Adrenal gland (tissue), 12 donors: ENCODE results near the gene RABGAP1L. TPM values are rescaled to one million over a fixed set of nuclear protein-coding genes. Genes with fewer than 3 reads are reported as not detected.

Source experiments
- DNase-seq, 7 donors: peaks; one replicate each; pipeline ENCODE4 v3.0.0-alpha.2; 2019 to 2020
- H3K27ac ChIP-seq, 5 donors: fragments of 200-600 bp; sonication (generic) in 4 of 5; 1 replicate in 3 of 5; 2 replicates in 2 of 5; pipeline versions ENCODE4 v1.5.1 to v1.8.0; 2016 to 2020; ENCODE audit warnings: mild to moderate bottlenecking in 1 of 5
- H3K27me3 ChIP-seq: fragments of 200-600 bp; 2 replicates; pipeline ENCODE4 v1.8.0; 2021
- H3K36me3 ChIP-seq, 2 donors: fragments of 200-600 bp; replicated peaks in 1 of 2; 1 replicate in 1 of 2; 2 replicates in 1 of 2; pipeline versions ENCODE4 v1.5.1 to v1.8.0; 2018 to 2022
- H3K4me1 ChIP-seq, 2 donors: fragments of 200-600 bp; replicated peaks in 1 of 2; 1 replicate in 1 of 2; 2 replicates in 1 of 2; pipeline versions ENCODE4 v1.5.1 to v1.8.0; 2018 to 2021
- H3K4me3 ChIP-seq, 4 donors: fragments of 200-600 bp; sonication (generic) in 3 of 4; one replicate each; pipeline ENCODE4 v1.5.1; 2016 to 2018
- H3K9me3 ChIP-seq, 3 donors: fragments of 200-600 bp; sonication (generic) in 1 of 3; replicated peaks in 1 of 3; 1 replicate in 2 of 3; 2 replicates in 1 of 3; pipeline versions ENCODE4 v1.5.1 to v1.8.0; 2016 to 2021
- POLR2A ChIP-seq, 2 donors: fragments of 450-650 bp; IDR thresholded peaks; one replicate each; pipeline ENCODE4 v1.6.1; 2017; ENCODE audit warnings: antibody characterized with exemption in 2 of 2, mild to moderate bottlenecking in 2 of 2, moderate library complexity in 1 of 2
- WGBS, 4 donors: extraction: QIAGEN DNeasy Blood & Tissue Kit in 2 of 4; methylation state at CpG; one replicate each; pipeline versions ENCODE4 v1.1.5 to v1.1.7; 2013 to 2017; 5-methylcytosine and 5-hydroxymethylcytosine counted together
- intact Hi-C, 2 donors: fragments of 100-400 bp; cut with DNase I; formaldehyde crosslinking; loops; one replicate each; pipeline versions ENCODE4 v1.14.1 to v1.15.0; 2022 to 2023
- polyA plus RNA-seq, 3 donors: library from polyadenylated mRNA; stranded (reverse); fragments of 200-250 nt in 2 of 3; fragments of 350-450 nt in 1 of 3; fragmentation: Illumina TruSeq in 1 of 3; extraction: RNeasy Lipid Tissue Mini Kit (QIAGEN cat#74804) in 1 of 3; gene quantifications; one replicate each; pipeline ENCODE4 v1.2.3, GENCODE V29; 2013 to 2014
- total RNA-seq, 9 donors: library from RNA; depleted of rRNA in 4 of 9; stranded (reverse); fragments of >200 nt in 4 of 9; fragments of 120-200 nt in 1 of 9; fragmentation: NEBNext Ultra II Directional in 1 of 9; extraction: Animal tissue kit (Norgen Biotek cat#: 25700) in 1 of 9; gene quantifications; one replicate each; pipeline versions ENCODE4 v1.1.0 to v1.2.4, GENCODE V29; 2013 to 2023
- TF ChIP-seq, protein P1 (sequence below), 6 experiments: fragments of 450-650 bp in 4 of 6; fragments of 200-600 bp in 2 of 6; sonication (generic) in 1 of 6; IDR thresholded peaks; 1 replicate in 5 of 6; 2 replicates in 1 of 6; pipeline versions ENCODE4 v1.5.1 to v1.8.0; 2016 to 2021; ENCODE audit warnings: antibody characterized with exemption in 6 of 6, mild to moderate bottlenecking in 2 of 6, moderate library complexity in 1 of 6
- donor health status: healthy with polysubstance abuse.
- donor health status: Bipolar disorder and iron deficiency.
- donor health status: DM: yes; HTN: yes; CAD: no.
- donor health status: DM: no; HTN: no; CAD: no.
- donor health status: DM: no; HTN: no; CAD: no.
- donor health status: DM: yes; HTN: yes; CAD: no.

RABGAP1L gene
- total and polyA plus RNA-seq, 12 donors, result 10.4 to 29.9 (median 19.7) TPM

DNA sequence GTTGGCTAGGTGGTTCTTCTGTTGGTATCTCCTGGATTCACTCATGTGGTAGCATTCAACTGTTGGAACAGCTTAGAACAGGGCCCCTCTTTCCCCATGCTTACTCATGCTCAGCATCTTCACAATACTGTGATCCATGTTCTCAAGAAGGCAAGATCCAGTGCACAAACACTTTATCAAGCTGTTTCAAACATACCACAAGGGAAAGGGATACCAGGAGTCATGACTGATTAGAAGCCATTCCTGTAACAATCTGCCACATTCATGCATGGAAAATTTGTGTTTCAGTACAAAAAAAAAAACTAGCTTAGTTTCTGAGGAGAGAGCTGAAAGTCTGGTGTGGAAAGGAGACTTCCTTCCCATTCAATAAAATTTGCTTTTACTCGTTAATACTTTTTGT is 670.7 kb downstream of the RABGAP1L start:
- H3K27me3 ChIP-seq, result no peaks in the 10 kb centered on the region
- no peak overlapping the region for H3K4me3 ChIP-seq
- WGBS, 4 donors, result 94 to 98% (median 96%) methylated on average over 1 of the region's 1 CpG
- no peaks in the 10 kb centered on the region for H3K9me3 ChIP-seq
- no peak overlapping the region for H3K27ac ChIP-seq
- intact Hi-C loops, result no loop called here
- H3K36me3 ChIP-seq, result no peaks in the 10 kb centered on the region
- H3K4me1 ChIP-seq, result no peaks in the 10 kb centered on the region
- TF ChIP-seq, protein P1, sequence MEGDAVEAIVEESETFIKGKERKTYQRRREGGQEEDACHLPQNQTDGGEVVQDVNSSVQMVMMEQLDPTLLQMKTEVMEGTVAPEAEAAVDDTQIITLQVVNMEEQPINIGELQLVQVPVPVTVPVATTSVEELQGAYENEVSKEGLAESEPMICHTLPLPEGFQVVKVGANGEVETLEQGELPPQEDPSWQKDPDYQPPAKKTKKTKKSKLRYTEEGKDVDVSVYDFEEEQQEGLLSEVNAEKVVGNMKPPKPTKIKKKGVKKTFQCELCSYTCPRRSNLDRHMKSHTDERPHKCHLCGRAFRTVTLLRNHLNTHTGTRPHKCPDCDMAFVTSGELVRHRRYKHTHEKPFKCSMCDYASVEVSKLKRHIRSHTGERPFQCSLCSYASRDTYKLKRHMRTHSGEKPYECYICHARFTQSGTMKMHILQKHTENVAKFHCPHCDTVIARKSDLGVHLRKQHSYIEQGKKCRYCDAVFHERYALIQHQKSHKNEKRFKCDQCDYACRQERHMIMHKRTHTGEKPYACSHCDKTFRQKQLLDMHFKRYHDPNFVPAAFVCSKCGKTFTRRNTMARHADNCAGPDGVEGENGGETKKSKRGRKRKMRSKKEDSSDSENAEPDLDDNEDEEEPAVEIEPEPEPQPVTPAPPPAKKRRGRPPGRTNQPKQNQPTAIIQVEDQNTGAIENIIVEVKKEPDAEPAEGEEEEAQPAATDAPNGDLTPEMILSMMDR (IDR thresholded peaks at IDR 0.05), result no peak
- TF ChIP-seq POLR2A (IDR thresholded peaks at IDR 0.05), result no peak
- no peak for DNase-seq

DNA sequence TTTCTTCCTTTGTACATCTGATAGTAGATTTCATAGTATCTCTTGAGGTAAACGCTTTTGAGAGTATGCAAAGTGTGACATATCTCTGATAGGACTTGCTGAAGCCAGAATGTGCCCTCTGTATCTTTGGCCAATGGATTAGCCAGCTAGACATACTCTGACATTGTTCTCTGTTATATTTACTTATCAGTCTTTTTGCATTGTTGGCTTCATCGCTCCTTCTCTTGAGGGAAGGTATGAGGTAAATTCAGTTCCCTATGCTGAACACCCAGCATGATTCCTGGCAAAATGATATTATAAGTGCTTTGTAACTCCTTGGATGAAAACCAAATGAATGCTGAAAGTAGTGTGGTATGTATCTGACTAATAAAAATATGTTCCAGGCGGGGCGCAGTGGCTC is 677.2 kb downstream of the RABGAP1L start:
- Histone ChIP-seq H3K27ac (no peak overlapping the region), H3K4me3 (no peak overlapping the region), H3K9me3 (no peaks in the 10 kb centered on the region), H3K36me3 (no peaks in the 10 kb centered on the region), H3K4me1 (no peaks in the 10 kb centered on the region), H3K27me3 (no peaks in the 10 kb centered on the region)
- TF ChIP-seq POLR2A (IDR thresholded peaks at IDR 0.05), result no peak
- TF ChIP-seq, protein P1 (IDR thresholded peaks at IDR 0.05), result no peak
- 92 to 97% (median 93%) methylated on average over 4 of the region's 4 CpGs for WGBS, 4 donors
- no peak for DNase-seq
- intact Hi-C loops, result no loop called here

DNA sequence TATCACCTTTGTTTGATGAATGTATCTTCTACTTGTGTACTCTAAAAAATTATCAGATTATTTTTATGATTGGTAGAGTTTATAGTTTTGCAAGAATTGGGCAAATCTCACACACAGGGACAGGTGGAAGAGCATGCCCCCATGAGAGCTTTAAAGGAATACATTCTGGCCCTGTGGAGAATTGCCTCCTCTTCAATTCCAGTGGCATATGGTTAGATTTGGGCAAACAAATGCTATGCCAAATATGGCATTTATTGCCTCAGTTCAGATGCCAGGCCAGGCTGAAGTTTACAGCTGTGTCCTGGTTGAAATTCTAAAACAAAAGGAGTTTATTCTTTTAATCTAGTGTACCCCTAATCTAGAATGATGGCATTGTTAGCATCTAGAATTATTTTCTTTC is 678.1 kb downstream of the RABGAP1L start:
- no peak for DNase-seq
- Histone ChIP-seq H3K4me1 (no peaks in the 10 kb centered on the region), H3K27me3 (no peaks in the 10 kb centered on the region), H3K27ac (no peak overlapping the region), H3K4me3 (no peak overlapping the region), H3K36me3 (no peaks in the 10 kb centered on the region), H3K9me3 (no peaks in the 10 kb centered on the region)
- intact Hi-C loops, result no loop called here
- TF ChIP-seq, protein P1 (IDR thresholded peaks at IDR 0.05), result no peak
- no peak for TF ChIP-seq POLR2A (IDR thresholded peaks at IDR 0.05)

- TF ChIP-seq, protein P1 (IDR thresholded peaks at IDR 0.05), result no peak
- no peak for TF ChIP-seq POLR2A (IDR thresholded peaks at IDR 0.05)
- Histone ChIP-seq H3K9me3 (no peaks in the 10 kb centered on the region), H3K27ac (no peak overlapping the region), H3K4me3 (no peak overlapping the region), H3K4me1 (no peaks in the 10 kb centered on the region), H3K36me3 (no peaks in the 10 kb centered on the region), H3K27me3 (no peaks in the 10 kb centered on the region)
- 88 to 96% (median 92%) methylated on average over 1 of the region's 1 CpG for WGBS, 4 donors
- intact Hi-C loops, result no loop called here
- no peak for DNase-seq
Observed at GRCh38 chr1:174839211-174839610, 679.9 kb downstream of the RABGAP1L start.
